GM23338 (cell line): ENCODE results near the gene IL17RB. TPM values are rescaled to one million over a fixed set of nuclear protein-coding genes. Genes with fewer than 3 reads are reported as not detected.

ENCODE experiments used
- ATAC-seq: fragments of 200-7000 bp; cut with Tn5 transposase; 3 replicates; pipeline ENCODE4 v1.9.1; 2020
- DNase-seq: peaks from one replicate; pipeline ENCODE4 v3.0.0-alpha.2; 2015; ENCODE audit warnings: low spot score
- H2AFZ ChIP-seq: fragments of 200-600 bp; sonication (generic); 2 replicates; pipeline ENCODE4 v1.8.0; 2016; ENCODE audit warnings: antibody characterized with exemption, mild to moderate bottlenecking, moderate library complexity
- H3F3A ChIP-seq: fragments of 200-600 bp; sonication (generic); replicated peaks from 2 replicates; pipeline ENCODE4 v1.8.0; 2017; ENCODE audit warnings: antibody characterized with exemption, mixed run types, low read depth
- H3K27ac ChIP-seq: fragments of 200-600 bp; sonication (generic); 2 replicates; pipeline ENCODE4 v1.6.1; 2016; ENCODE audit warnings: low read depth
- H3K27me3 ChIP-seq: fragments of 200-600 bp; sonication (generic); 2 replicates; pipeline ENCODE4 v1.8.0; 2016; ENCODE audit warnings: mild to moderate bottlenecking, mixed run types, moderate library complexity; ENCODE audit not compliant: insufficient read depth
- H3K36me3 ChIP-seq: fragments of 200-600 bp; sonication (generic); 2 replicates; pipeline ENCODE4 v1.8.0; 2016; ENCODE audit warnings: mild to moderate bottlenecking; ENCODE audit not compliant: insufficient read depth
- H3K4me1 ChIP-seq: fragments of 200-600 bp; sonication (generic); 2 replicates; pipeline ENCODE4 v1.8.0; 2016; ENCODE audit warnings: mild to moderate bottlenecking, moderate library complexity; ENCODE audit not compliant: insufficient read depth
- H3K4me2 ChIP-seq: fragments of 200-600 bp; sonication (generic); 2 replicates; pipeline ENCODE4 v1.7.1; 2017; ENCODE audit warnings: mixed run types
- H3K4me3 ChIP-seq: fragments of 200-600 bp; sonication (generic); 2 replicates; pipeline ENCODE4 v1.6.1; 2016; ENCODE audit warnings: mixed run types
- H3K79me2 ChIP-seq: fragments of 200-600 bp; sonication (generic); replicated peaks from 2 replicates; pipeline ENCODE4 v1.8.0; 2017; ENCODE audit warnings: mild to moderate bottlenecking; ENCODE audit not compliant: insufficient read depth
- H3K9me2 ChIP-seq: fragments of 200-600 bp; sonication (generic); 2 replicates; pipeline ENCODE4 v1.8.0; 2017; ENCODE audit not compliant: insufficient read depth
- H4K20me1 ChIP-seq: fragments of 200-600 bp; sonication (generic); replicated peaks from 2 replicates; pipeline ENCODE4 v1.8.0; 2017; ENCODE audit warnings: mild to moderate bottlenecking; ENCODE audit not compliant: insufficient read depth
- H3K27ac Mint-ChIP-seq: 2 replicates; pipeline ENCODE4 v1.8.0; 2020; ENCODE audit warnings: inconsistent platforms, mild to moderate bottlenecking, moderate library complexity, mixed read lengths
- H3K27me3 Mint-ChIP-seq: 3 replicates; pipeline ENCODE4 v1.8.0; 2022; ENCODE audit warnings: low read depth, mild to moderate bottlenecking, moderate library complexity, mixed read lengths, inconsistent platforms; ENCODE audit not compliant: insufficient read depth, poor library complexity
- H3K36me3 Mint-ChIP-seq: 3 replicates; pipeline ENCODE4 v1.8.0; 2021; ENCODE audit warnings: low read depth, mild to moderate bottlenecking, inconsistent platforms, moderate library complexity, mixed read lengths
- H3K4me1 Mint-ChIP-seq: 3 replicates; pipeline ENCODE4 v1.8.0; 2020; ENCODE audit warnings: mild to moderate bottlenecking, inconsistent platforms, mixed read lengths
- H3K4me3 Mint-ChIP-seq: 3 replicates; pipeline ENCODE4 v1.8.0; 2021; ENCODE audit warnings: moderate library complexity, mild to moderate bottlenecking, inconsistent platforms, mixed read lengths
- H3K9me3 Mint-ChIP-seq: 3 replicates; pipeline ENCODE4 v1.8.0; 2020; ENCODE audit warnings: moderate library complexity, mild to moderate bottlenecking, inconsistent platforms, mixed read lengths
- JUNB ChIP-seq: IDR thresholded peaks from one replicate; pipeline ENCODE4 v1.6.1; 2016; ENCODE audit warnings: antibody characterized with exemption; ENCODE audit not compliant: unreplicated experiment
- NANOG ChIP-seq: IDR thresholded peaks from 2 replicates; pipeline ENCODE4 v1.6.1; 2016; ENCODE audit warnings: antibody characterized with exemption, borderline replicate concordance
- REST ChIP-seq: IDR thresholded peaks from one replicate; pipeline ENCODE4 v1.6.1; 2018; ENCODE audit warnings: antibody characterized with exemption; ENCODE audit not compliant: unreplicated experiment
- STAT1 ChIP-seq: IDR thresholded peaks from one replicate; pipeline ENCODE4 v1.6.1; 2016; ENCODE audit warnings: antibody characterized with exemption; ENCODE audit not compliant: unreplicated experiment
- ZNF114 ChIP-seq: fragments of 250-450 bp; sonication (Bioruptor Pico); IDR thresholded peaks from 2 replicates; pipeline ENCODE4 v1.5.0; 2020; ENCODE audit warnings: mild to moderate bottlenecking, moderate library complexity
- ZNF331 ChIP-seq: fragments of 250-450 bp; sonication (Bioruptor Pico); IDR thresholded peaks from 2 replicates; pipeline ENCODE4 v1.5.0; 2020; ENCODE audit warnings: low read depth, mild to moderate bottlenecking, moderate library complexity
- ZNF462 ChIP-seq: fragments of 250-450 bp; sonication (Bioruptor Pico); IDR thresholded peaks from 2 replicates; pipeline ENCODE4 v1.5.0; 2020; ENCODE audit warnings: mild to moderate bottlenecking, moderate library complexity
- polyA plus RNA-seq: library from polyadenylated mRNA; unstranded; fragments of >200 nt; fragmentation: Nextera tagmentation; extraction: Ambion mirVana; gene quantifications from 2 replicates; pipeline ENCODE4 v1.2.1, GENCODE V29; 2016
- total RNA-seq: library from RNA; depleted of rRNA; stranded (reverse); fragments of >200 nt; shearing (Covaris generic); gene quantifications from 2 replicates; pipeline ENCODE4 v1.2.3, GENCODE V29; 2014

The IL17RB gene
- total and polyA plus RNA-seq, 2 experiments from 2014 or later: 5.7 to 6.9 TPM

- TF ChIP-seq ZNF462 (CRISPR knock-in tag) (no peak), ZNF114 (CRISPR knock-in tag) (no peak)
Measured at GRCh38 chr3:53865732-53866499, 19.5 kb downstream of the IL17RB start (continued).

DNA sequence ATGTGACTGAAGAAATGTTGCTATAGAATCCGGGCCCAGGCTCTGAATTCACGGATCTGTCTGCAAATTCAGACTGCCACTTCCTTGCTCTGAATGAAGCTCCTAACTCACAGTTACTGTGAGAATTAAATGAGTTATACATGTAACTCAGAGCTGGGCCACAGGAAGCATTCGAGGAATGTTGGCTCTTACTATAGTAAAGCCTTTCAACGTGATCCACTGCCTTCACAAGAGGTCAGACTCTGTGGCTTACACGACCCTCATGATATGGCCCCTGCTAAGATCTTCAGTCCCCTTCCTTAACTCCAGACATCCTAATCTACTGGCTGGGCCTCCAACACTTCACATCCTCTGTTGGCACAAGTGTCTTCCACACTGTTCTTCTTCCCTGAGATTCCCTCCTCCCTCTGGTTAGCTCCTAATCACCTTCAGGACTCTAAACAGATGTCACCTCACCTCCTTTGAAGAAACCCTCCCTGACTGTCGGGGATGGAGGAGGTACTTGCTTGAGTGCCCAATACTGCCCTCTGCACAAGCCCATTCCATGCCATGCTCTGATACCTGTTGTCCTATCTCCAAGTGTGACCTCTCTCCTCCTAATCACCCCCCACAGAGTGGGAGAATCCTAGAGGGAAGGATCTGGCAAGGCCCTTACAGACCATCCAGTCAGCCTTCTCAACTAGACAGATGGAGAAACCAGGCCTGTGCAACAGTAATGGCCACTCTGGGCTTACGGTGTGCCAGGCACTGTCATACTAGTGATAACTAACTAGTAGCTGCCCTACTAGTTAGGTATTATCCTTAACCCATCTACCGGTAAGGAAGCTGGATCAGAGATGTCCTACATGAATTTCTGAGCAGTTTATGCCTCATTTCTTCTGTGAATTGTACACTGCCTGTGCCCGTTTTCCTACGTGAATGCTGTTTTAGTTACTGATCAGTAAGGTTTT lies 34.3 kb downstream of the IL17RB start:
- peaks cover 12% of the 10 kb centered on the region for H3K4me1 Mint-ChIP-seq
- Histone ChIP-seq H3K79me2 (peaks cover 8% of the 10 kb centered on the region), H2AFZ (no peak overlapping the region), H3K27me3 (no peaks in the 10 kb centered on the region), H3K27ac (peak overlapping the region; percentile 94; the same call in 1 of the 2 replicates), H3K4me1 (peaks cover 7% of the 10 kb centered on the region; the same call in 1 of the 2 replicates), H3K9me2 (no peaks in the 10 kb centered on the region), H3K4me3 (peak overlapping the region; percentile 70), H3K36me3 (peaks cover 49% of the 10 kb centered on the region), H3K4me2 (peak overlapping the region; percentile 87), H3F3A (no peaks in the 10 kb centered on the region), H4K20me1 (peaks cover 8% of the 10 kb centered on the region; the same call in 1 of the 2 replicates)
- H3K9me3 Mint-ChIP-seq: no peaks in the 10 kb centered on the region
- H3K27me3 Mint-ChIP-seq: peaks cover 7% of the 10 kb centered on the region
- ATAC-seq (no peak), DNase-seq (peak; percentile 46)
- peaks cover 53% of the 10 kb centered on the region for H3K36me3 Mint-ChIP-seq
- H3K27ac Mint-ChIP-seq: peak overlapping the region; percentile 77
- H3K4me3 Mint-ChIP-seq: peak overlapping the region; percentile 97
- no peak for TF ChIP-seq NANOG
- no peak for TF ChIP-seq JUNB
- TF ChIP-seq ZNF114 (CRISPR knock-in tag): no peak
- no peak for TF ChIP-seq REST
- no peak for TF ChIP-seq STAT1
- TF ChIP-seq ZNF331 (CRISPR knock-in tag): no peak
